HG03520 (cell line): Measurements from ENCODE around the gene CUL1.

ENCODE experiments used
- ATAC-seq: cut with Tn5 transposase; IDR thresholded peaks from one replicate; pipeline ENCODE4 v1.9.1; 2021; ENCODE audit warnings: mild to moderate bottlenecking, moderate library complexity; ENCODE audit not compliant: unreplicated experiment

Gene CUL1

DNA sequence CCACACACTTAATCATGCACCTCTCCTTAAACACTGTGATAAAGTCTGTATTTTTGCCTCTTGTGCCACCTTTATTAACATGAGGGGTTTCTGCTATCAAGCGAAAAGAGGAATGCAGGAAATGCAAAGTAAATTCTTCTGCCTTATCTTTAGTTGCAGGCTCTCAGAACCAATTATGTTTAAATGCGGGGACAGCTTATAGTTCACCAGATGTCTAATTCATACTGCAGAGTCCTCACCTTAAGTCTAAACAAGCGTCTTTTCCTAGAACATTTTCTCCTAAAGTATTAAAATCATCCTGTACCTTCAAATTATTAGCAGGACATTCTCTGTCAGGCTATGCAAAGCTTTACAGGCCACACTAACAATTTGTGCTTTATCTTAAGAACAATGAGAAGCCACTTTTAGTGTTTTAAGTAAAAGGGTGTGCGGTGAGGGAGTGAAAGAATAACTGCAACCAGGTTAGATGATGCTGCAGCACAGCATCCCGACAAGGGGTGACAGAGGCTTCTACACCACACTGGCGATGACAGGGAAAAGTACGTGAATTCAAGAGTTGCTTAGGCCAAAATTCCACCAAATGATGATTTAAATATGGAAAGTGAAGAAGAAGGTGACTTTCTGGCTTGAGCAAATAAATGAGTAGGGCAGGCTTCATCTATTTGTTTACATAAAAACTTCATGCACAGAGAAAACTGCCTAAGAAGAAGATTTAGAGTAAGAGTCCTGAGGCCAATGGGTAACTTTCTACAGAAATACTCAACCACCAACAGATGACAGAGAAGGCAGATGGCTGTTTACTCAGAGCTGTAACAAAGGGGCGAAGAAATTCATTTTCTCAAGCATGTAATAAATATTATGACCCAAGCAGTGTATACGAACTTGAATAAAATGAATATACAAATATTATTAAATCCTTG, 149.4 kb downstream of the CUL1 start:
- no peak for ATAC-seq

DNA sequence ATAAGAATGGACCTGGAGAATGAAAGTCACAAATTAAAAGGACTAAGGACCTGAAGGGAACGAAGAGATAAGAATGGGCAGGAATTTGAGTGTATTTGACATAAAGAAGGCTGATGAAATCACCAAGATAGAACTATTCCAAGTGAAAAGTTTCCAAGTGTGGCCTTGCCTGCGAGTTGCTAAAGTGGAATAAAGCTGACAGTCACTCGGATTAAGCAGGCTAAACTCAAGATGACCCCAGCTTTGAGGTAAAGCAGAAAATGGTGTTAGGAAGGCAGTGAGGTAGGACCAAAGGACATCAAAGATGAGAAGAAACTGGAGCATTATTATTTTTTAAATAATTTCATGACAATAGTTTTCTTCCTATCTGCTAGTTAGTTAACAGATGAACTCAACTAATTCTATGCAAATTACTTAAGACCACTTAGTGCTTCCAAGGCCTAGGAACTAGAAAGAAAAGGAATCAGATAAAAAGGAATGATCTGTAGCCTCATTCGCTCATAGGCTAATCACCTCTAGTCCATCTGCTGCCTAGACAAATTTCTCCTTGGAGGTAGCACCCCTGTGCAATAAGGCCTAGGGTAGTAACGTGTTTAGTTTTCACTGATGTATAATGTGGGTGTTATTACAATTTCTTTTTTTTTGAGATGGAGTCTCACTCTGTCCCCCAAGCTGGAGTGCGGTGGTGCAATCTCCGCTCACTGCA, 150.8 kb downstream of the CUL1 start:
- ATAC-seq, result no peak

GRCh38 chr7:148850564-148850963, 151.9 kb downstream of the CUL1 start:
- no peak for ATAC-seq
